K562 (cell line): ENCODE data around the gene WFDC13.

Source experiments
- EZH2 ChIP-seq: IDR thresholded peaks from 2 replicates; pipeline ENCODE4 v1.6.1; 2012; ENCODE audit warnings: low read depth, mild to moderate bottlenecking, inconsistent platforms, low read length, borderline replicate concordance
- MYC ChIP-seq, 2 experiments: fragments of 250-450 bp in 1 of 2; sonication (Bioruptor Pico) in 1 of 2; IDR thresholded peaks; 2 replicates each; pipeline versions ENCODE4 v1.5.1 to v1.6.1; 2012 to 2021; ENCODE audit warnings: low read depth in 2 of 2, borderline replicate concordance in 1 of 2, improper control_type of control experiment in 1 of 2, low read length in 1 of 2, mild to moderate bottlenecking in 1 of 2, moderate library complexity in 1 of 2
- POLR2A ChIP-seq: fragments of 450-650 bp; conservative IDR thresholded peaks from 2 replicates; pipeline ENCODE4 v1.6.1; 2016
- SMARCE1 ChIP-seq: fragments of 450-650 bp; IDR thresholded peaks from 2 replicates; pipeline ENCODE4 v1.7.1; 2016; ENCODE audit warnings: mild to moderate bottlenecking
- ZNF384 ChIP-seq: IDR thresholded peaks from 2 replicates; pipeline ENCODE4 v1.6.1; 2012; ENCODE audit warnings: low read depth, low read length, improper control_type of control experiment
- ZNF699 ChIP-seq: fragments of 250-450 bp; sonication (Bioruptor Pico); IDR thresholded peaks from 2 replicates; pipeline ENCODE4 v1.8.0; 2021; ENCODE audit warnings: mild to moderate bottlenecking, moderate library complexity; ENCODE audit not compliant: insufficient replicate concordance
- TF ChIP-seq, protein P1 (sequence below): fragments of 250-450 bp; sonication (Bioruptor Pico); IDR thresholded peaks from 2 replicates; pipeline ENCODE4 v1.6.1; 2021; ENCODE audit warnings: mild to moderate bottlenecking
- TF ChIP-seq, protein P2 (sequence below): fragments of 200-800 bp; sonication (Bioruptor generic); IDR thresholded peaks from 2 replicates; pipeline ENCODE4 v1.6.1; 2017; ENCODE audit warnings: missing genetic modification characterization, missing compliant biosample characterization
- TF ChIP-seq, protein P3 (sequence below), 3 experiments: IDR thresholded peaks in 2 of 3; conservative IDR thresholded peaks in 1 of 3; 2 replicates each; pipeline ENCODE4 v1.5.1; 2011 to 2012; ENCODE audit warnings: low read length in 3 of 3, mild to moderate bottlenecking in 3 of 3, control low read depth in 2 of 3, improper control_type of control experiment in 1 of 3, inconsistent platforms in 1 of 3, low read depth in 1 of 3, mixed read lengths in 1 of 3, moderate library complexity in 1 of 3; ENCODE audit not compliant: insufficient read depth in 2 of 3

DNA sequence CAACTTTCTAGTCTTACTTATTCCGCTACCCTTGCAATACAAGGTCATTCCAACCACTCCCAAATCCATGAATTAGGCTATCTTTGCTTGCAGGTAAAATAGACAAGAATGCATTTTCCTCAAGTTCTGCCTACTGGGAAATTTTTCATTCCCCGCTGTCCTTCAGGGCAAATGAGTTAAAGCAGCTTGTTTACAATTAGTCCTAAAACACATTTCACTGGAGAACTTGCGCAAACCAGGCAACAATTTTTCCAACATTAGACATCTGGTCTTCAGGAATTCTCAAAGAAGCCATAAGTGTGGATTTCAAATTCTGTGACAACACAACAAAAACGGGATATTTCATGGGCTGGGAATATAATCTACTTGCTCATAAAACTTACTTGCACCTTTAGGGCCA, 40.8 kb downstream of the WFDC13 start:
- TF ChIP-seq, protein P1, sequence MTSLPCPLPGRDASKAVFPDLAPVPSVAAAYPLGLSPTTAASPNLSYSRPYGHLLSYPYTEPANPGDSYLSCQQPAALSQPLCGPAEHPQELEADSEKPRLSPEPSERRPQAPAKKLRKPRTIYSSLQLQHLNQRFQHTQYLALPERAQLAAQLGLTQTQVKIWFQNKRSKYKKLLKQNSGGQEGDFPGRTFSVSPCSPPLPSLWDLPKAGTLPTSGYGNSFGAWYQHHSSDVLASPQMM: no peak
- no peak for TF ChIP-seq ZNF699
- no peak for TF ChIP-seq ZNF384
- TF ChIP-seq, protein P2, sequence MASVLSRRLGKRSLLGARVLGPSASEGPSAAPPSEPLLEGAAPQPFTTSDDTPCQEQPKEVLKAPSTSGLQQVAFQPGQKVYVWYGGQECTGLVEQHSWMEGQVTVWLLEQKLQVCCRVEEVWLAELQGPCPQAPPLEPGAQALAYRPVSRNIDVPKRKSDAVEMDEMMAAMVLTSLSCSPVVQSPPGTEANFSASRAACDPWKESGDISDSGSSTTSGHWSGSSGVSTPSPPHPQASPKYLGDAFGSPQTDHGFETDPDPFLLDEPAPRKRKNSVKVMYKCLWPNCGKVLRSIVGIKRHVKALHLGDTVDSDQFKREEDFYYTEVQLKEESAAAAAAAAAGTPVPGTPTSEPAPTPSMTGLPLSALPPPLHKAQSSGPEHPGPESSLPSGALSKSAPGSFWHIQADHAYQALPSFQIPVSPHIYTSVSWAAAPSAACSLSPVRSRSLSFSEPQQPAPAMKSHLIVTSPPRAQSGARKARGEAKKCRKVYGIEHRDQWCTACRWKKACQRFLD: no peak
- TF ChIP-seq, protein P3, sequence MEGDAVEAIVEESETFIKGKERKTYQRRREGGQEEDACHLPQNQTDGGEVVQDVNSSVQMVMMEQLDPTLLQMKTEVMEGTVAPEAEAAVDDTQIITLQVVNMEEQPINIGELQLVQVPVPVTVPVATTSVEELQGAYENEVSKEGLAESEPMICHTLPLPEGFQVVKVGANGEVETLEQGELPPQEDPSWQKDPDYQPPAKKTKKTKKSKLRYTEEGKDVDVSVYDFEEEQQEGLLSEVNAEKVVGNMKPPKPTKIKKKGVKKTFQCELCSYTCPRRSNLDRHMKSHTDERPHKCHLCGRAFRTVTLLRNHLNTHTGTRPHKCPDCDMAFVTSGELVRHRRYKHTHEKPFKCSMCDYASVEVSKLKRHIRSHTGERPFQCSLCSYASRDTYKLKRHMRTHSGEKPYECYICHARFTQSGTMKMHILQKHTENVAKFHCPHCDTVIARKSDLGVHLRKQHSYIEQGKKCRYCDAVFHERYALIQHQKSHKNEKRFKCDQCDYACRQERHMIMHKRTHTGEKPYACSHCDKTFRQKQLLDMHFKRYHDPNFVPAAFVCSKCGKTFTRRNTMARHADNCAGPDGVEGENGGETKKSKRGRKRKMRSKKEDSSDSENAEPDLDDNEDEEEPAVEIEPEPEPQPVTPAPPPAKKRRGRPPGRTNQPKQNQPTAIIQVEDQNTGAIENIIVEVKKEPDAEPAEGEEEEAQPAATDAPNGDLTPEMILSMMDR (IDR thresholded peaks at IDR 0.05 in 2 of 3, conservative IDR thresholded peaks at IDR 0.05 in 1 of 3; ENCODE audit: insufficient read depth in 2 of 3, low read depth in 1 of 3, low read length in 3 of 3): no peak
- TF ChIP-seq MYC (IDR thresholded peaks at IDR 0.05; ENCODE audit: low read depth, low read length): no peak
- TF ChIP-seq MYC (CRISPR knock-in tag; IDR thresholded peaks at IDR 0.05; ENCODE audit: borderline replicate concordance, low read depth): no peak
- TF ChIP-seq POLR2A: no peak
- no peak for TF ChIP-seq EZH2
- no peak for TF ChIP-seq SMARCE1
